22Rv1 (cell line): ENCODE measurements around the gene ZC3H14.

Experiments used
- H3K27ac ChIP-seq: fragments of 450-650 bp; 2 replicates; pipeline ENCODE4 v1.5.1; 2017
- ZFX ChIP-seq: fragments of 450-650 bp; IDR thresholded peaks from 2 replicates; pipeline ENCODE4 v1.6.1; 2017; ENCODE audit warnings: antibody characterized with exemption, borderline replicate concordance
- TF ChIP-seq, protein P1 (sequence below): fragments of 450-650 bp; IDR thresholded peaks from 2 replicates; pipeline ENCODE4 v1.5.1; 2017; ENCODE audit warnings: mild to moderate bottlenecking

Gene ZC3H14

DNA sequence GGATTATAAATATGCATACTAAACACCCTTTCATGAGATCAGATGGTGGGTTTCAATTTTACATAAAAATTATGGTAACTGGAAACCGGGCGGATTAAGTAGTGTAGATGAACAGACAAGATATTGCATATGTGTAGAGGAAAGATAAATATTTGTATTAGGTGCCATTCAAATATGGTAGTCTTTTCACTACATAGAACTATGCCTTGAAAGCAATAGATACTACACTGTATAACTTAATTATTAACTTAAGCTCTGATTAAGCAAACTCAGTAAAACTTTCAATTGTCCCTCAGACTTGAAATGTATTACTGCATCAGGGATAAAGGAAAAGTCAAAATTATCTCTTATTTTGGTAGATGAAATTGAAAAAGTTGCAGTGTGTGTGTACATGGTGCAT, 10.0 kb upstream of the ZC3H14 start:
- peak overlapping the region; percentile 51 for H3K27ac ChIP-seq
- TF ChIP-seq, protein P1, sequence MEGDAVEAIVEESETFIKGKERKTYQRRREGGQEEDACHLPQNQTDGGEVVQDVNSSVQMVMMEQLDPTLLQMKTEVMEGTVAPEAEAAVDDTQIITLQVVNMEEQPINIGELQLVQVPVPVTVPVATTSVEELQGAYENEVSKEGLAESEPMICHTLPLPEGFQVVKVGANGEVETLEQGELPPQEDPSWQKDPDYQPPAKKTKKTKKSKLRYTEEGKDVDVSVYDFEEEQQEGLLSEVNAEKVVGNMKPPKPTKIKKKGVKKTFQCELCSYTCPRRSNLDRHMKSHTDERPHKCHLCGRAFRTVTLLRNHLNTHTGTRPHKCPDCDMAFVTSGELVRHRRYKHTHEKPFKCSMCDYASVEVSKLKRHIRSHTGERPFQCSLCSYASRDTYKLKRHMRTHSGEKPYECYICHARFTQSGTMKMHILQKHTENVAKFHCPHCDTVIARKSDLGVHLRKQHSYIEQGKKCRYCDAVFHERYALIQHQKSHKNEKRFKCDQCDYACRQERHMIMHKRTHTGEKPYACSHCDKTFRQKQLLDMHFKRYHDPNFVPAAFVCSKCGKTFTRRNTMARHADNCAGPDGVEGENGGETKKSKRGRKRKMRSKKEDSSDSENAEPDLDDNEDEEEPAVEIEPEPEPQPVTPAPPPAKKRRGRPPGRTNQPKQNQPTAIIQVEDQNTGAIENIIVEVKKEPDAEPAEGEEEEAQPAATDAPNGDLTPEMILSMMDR = no peak
- TF ChIP-seq ZFX = no peak

DNA sequence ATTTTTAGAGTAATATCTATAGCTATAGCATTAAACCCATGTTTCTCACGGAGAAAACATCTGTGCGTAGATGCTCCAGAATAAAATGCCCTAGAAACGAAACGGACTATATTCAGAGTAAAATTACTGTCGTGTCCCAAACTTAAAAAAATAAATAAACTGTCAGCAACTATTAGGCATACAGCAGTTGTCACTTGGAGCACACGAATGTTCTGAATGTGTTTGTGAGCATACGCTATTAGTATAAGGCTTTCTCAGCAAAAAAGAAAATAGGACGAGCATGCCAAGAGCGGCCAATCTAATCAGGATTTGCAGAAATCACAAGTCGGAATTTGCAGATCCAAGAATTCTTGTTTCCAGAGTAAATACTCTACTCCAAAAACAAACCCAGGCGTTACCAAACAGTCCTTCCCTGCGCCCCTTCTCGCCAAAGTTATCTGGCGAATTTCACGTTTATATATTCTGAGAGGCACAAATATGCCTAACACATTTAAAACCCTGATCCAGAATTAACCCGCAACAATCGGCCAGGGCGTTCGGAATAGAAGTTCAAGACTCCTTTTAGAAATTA, 8.9 kb upstream of the ZC3H14 start:
- peak overlapping the region; percentile 51 for H3K27ac ChIP-seq
- TF ChIP-seq, protein P1 = no peak
- no peak for TF ChIP-seq ZFX

DNA sequence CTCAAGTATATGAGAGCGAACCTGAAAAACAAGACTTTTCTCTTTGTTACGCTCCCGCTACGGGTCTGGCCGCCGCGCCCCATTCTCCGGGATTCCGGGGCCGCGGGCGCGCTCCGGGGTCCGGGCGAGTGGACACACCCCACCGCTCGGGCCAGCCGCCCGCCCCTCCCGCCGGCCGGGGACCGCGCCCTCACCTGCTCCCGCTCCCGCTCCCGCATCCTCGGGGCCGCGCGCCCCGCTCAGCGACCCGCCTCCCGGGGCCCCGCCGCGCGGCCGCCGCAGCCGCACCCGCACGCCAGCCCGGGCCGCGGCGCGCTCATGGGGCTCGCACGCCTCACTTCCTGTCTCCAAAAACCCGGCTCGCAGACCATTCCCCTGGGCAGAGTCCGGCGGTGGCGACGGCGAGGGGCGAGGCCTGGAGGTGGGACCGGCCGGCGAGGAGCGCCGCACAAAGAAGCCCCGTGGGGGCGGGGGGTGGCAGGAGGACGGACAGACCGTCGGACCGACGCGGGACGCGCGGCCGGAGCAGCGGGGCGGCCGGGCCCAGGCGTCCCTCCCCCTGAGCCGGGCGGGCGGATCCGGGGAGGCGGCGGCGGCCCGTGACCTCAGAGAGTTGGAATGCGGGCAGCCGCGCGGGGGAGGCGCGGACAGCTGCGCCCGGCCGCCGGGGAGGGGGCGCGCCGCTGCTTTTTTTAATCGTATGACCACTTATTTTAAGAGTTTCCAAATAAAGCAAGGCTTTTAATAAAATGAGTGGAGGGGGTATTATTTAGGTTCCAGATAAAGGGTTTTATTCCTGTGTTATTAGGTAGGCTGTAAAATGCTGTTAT, 8.2 kb upstream of the ZC3H14 start, which contains the start of gene PTPN21:
PTPN21 (minus strand) TSS at position 551 of the 830 bp plus-strand sequence. CDS start 4,590 bp downstream, outside the sequence.
- peak within 1 kb of the TSS; percentile 51 for H3K27ac ChIP-seq
- TF ChIP-seq, protein P1 = no peak
- TF ChIP-seq ZFX = no peak

DNA sequence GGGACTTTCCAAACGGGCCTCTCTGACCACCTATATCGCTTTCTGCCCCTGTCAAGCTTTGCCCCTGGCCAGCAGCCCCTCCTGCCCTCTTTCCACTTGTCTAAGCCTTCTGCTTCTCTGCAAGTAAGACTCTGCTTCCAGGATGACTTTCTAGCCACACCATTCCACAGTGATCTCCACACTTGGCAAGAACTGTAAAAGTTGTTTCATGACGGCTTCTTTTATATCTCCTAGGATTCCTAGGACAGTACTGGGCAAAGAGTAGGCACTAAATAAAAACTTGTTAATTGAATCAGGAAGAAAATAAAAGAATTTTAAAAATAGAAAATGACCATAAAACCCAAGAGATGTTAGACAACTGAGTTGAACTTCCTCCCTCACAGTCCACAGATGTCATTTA, 6.3 kb upstream of the ZC3H14 start:
- no peak for TF ChIP-seq ZFX
- TF ChIP-seq, protein P1 = no peak
- no peak overlapping the region for H3K27ac ChIP-seq

DNA sequence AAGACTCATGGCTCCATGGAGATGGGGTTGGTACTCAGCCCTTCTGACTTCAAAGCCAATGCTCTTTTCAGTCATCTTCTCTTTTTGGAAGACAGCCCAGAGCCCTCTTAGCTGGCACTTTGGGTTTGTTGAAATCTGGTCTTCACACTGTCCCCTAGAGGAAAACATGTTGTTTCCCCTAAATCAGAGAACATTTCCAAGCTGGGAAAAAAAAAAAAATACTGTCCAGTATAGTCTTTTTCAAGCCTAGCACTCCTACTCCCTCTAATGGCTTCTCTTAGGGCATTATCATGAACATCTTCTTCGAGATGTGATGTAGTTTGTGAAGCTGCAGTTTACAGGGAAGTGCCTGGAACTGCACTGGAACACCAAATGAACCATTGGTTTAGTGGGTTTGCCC, 3.0 kb upstream of the ZC3H14 start:
- TF ChIP-seq, protein P1 = peak; percentile 55
- no peak for TF ChIP-seq ZFX
- no peak overlapping the region for H3K27ac ChIP-seq

DNA sequence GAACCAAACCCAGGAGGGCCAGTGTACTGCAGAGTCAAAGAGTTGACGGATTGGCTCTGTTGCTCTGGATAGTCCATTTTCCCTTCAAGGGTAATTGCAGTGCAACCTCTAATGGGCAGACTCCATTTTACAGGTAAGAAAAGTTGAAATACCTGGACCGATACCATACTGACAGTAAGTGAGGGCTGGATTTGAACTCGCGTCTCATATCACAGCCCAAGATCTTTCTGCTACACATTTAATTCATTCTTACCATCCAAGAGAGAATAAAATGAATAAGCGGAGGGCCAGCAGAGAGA, 356 bp upstream of the ZC3H14 start:
- H3K27ac ChIP-seq = peak overlapping the region; percentile 72
- no peak for TF ChIP-seq ZFX
- TF ChIP-seq, protein P1 = no peak

DNA sequence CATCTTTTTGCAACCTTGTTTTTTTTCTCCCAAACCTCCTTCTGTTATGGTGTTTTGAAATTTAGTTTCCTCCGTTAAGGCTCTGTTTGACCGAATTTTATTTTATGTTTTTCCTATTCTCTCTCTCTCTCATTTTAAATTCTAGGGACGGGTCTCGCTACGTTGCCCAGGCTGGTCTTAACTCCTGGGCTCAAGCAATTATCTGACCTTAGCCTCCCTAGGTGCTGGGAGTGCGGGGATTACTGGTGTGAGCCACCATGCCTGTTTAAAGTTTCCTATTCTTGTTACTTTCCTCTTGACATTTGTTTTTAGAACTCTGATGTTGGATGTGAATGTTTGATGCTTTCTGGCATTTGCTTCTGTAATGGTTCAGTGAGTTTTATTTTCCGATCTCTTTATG, 1.0 kb downstream of the ZC3H14 start:
- no peak for TF ChIP-seq ZFX
- TF ChIP-seq, protein P1 = no peak
- H3K27ac ChIP-seq = peak overlapping the region; percentile 72; the same call in 1 of the 2 replicates
